HepG2 (cell line): ENCODE results near the gene STYXL1. TPM values are rescaled to one million over a fixed set of nuclear protein-coding genes. Genes with fewer than 3 reads are reported as not detected.
"Not testable (repeated sequence)": the region's sequence is repeated elsewhere in the genome, so short reads cannot be mapped to it uniquely, and the experiment has no call there.

Source experiments
- ATAC-seq: fragments of 200-7000 bp; cut with Tn5 transposase; 3 replicates; pipeline ENCODE4 v1.9.1; 2020; ENCODE audit warnings: mild to moderate bottlenecking, moderate library complexity
- BruUV-seq: library from RNA; stranded (reverse); fragments of 400-500 nt; replicated peaks from 2 replicates; lab custom pipeline; 2021; lab: Mats Ljungman, UMichigan
- CTCF ChIA-PET: fragments of 300-600 bp; formaldehyde crosslinking; extraction: SDS; loops from one replicate; lab custom pipeline; 2021; ENCODE audit warnings: low total read pairs, inconsistent platforms, low intra/inter-chr PET ratio; lab: Yijun Ruan, JAX
- POLR2A ChIA-PET: fragments of 350-600 bp; sonication (Branson Sonifier 250); formaldehyde crosslinking; loops from one replicate; lab custom pipeline; 2020; ENCODE audit warnings: antibody characterized with exemption, inconsistent platforms; lab: Yijun Ruan, JAX
- DNase-seq: peaks from one replicate; pipeline ENCODE4 v3.0.0-alpha.2; 2015; ENCODE audit warnings: low spot score
- FAIRE-seq: peaks from 3 replicates; lab custom pipeline; 2011; peaks lifted over from hg19 to GRCh38; lab: Jason Lieb, UNC
- H2AFZ ChIP-seq: one replicate; pipeline ENCODE4 v1.6.1; 2011; ENCODE audit warnings: low read length, inconsistent platforms
- H3K27ac ChIP-seq: fragments of 300-600 bp; 3 replicates; pipeline ENCODE4 v1.8.0; 2011; ENCODE audit warnings: mixed run types, mild to moderate bottlenecking, mixed read lengths, low read length, inconsistent platforms; ENCODE audit not compliant: insufficient read depth; ENCODE audit errors: extremely low read length
- H3K27me3 ChIP-seq, 2 experiments: fragments of 200-600 bp in 1 of 2; 2 replicates in 1 of 2; 3 replicates in 1 of 2; pipeline versions ENCODE4 v1.6.0 to v1.8.0; 2011; ENCODE audit warnings: low read length in 2 of 2, mild to moderate bottlenecking in 2 of 2, moderate library complexity in 2 of 2, inconsistent platforms in 1 of 2; ENCODE audit not compliant: insufficient read depth in 2 of 2, control insufficient read depth in 1 of 2
- H3K36me3 ChIP-seq, 2 experiments: fragments of 200-600 bp in 1 of 2; replicated peaks in 1 of 2; 2 replicates in 1 of 2; 3 replicates in 1 of 2; pipeline versions ENCODE4 v1.5.1 to v1.8.0; 2011; ENCODE audit warnings: low read length in 2 of 2, inconsistent platforms in 1 of 2; ENCODE audit not compliant: insufficient read depth in 2 of 2, control insufficient read depth in 1 of 2
- H3K4me1 ChIP-seq: 2 replicates; pipeline ENCODE4 v1.5.1; 2012; ENCODE audit warnings: low read length, inconsistent platforms; ENCODE audit not compliant: insufficient read depth
- H3K4me2 ChIP-seq: 2 replicates; pipeline ENCODE4 v1.6.0; 2011; ENCODE audit warnings: low read depth, low read length, inconsistent platforms
- H3K4me3 ChIP-seq, 3 experiments: fragments of 200-600 bp in 1 of 3; sonication (generic), shearing (Covaris generic) in 1 of 3; replicated peaks in 1 of 3; 2 replicates each; pipeline ENCODE4 v1.5.1; 2011 to 2016; ENCODE audit warnings: low read length in 3 of 3, inconsistent platforms in 2 of 3, low read depth in 2 of 3, mild to moderate bottlenecking in 2 of 3, control low read depth in 1 of 3, mixed read lengths in 1 of 3; ENCODE audit not compliant: insufficient read depth in 1 of 3
- H3K79me2 ChIP-seq: one replicate; pipeline ENCODE4 v1.6.1; 2011; ENCODE audit warnings: low read length, inconsistent platforms; ENCODE audit not compliant: insufficient read depth
- H3K9ac ChIP-seq: 2 replicates; pipeline ENCODE4 v1.6.0; 2011; ENCODE audit warnings: mild to moderate bottlenecking, low read depth, low read length, inconsistent platforms; ENCODE audit not compliant: insufficient read depth
- H3K9me3 ChIP-seq: 2 replicates; pipeline ENCODE4 v1.5.1; 2012; ENCODE audit warnings: mild to moderate bottlenecking, low read length
- H4K20me1 ChIP-seq: 2 replicates; pipeline ENCODE4 v1.6.0; 2011; ENCODE audit warnings: inconsistent platforms, mild to moderate bottlenecking, low read length, moderate library complexity; ENCODE audit not compliant: insufficient read depth
- CTCF ChIP-seq: sonication (generic); formaldehyde crosslinking; IDR thresholded peaks from 2 replicates; pipeline ENCODE4 v1.5.0; 2020; ENCODE audit warnings: mild to moderate bottlenecking, missing genetic modification reagents, moderate library complexity
- SIN3B ChIP-seq: fragments of 150-350 bp; IDR thresholded peaks from 2 replicates; pipeline ENCODE4 v1.6.1; 2014; ENCODE audit warnings: low read length
- STAG1 ChIP-seq: sonication (generic); formaldehyde crosslinking; IDR thresholded peaks from 2 replicates; pipeline ENCODE4 v1.4.0; 2020; ENCODE audit warnings: missing genetic modification reagents
- TP53 ChIP-seq: sonication (generic); formaldehyde crosslinking; conservative IDR thresholded peaks from 2 replicates; pipeline ENCODE4 v1.4.0; 2020; ENCODE audit warnings: missing genetic modification reagents
- USF2 ChIP-seq, 2 experiments: sonication (generic) in 1 of 2; formaldehyde crosslinking in 1 of 2; IDR thresholded peaks; 2 replicates each; pipeline versions ENCODE4 v1.5.1 to v1.6.1; 2011 to 2020; ENCODE audit warnings: borderline replicate concordance in 1 of 2, low read depth in 1 of 2, low read length in 1 of 2, mild to moderate bottlenecking in 1 of 2, missing genetic modification reagents in 1 of 2, moderate library complexity in 1 of 2
- ZBTB33 ChIP-seq: sonication (generic); formaldehyde crosslinking; IDR thresholded peaks from 2 replicates; pipeline ENCODE4 v1.4.0; 2020; ENCODE audit warnings: missing genetic modification reagents
- WGBS: methylation state at CpG from one replicate; pipeline ENCODE4 v1.1.6; 2017; ENCODE audit warnings: low lambda C conversion rate; 5-methylcytosine and 5-hydroxymethylcytosine counted together
- in situ Hi-C: cut with HindIII; loops from 2 replicates; pipeline ENCODE4 v1.10.0; 2017; ENCODE audit warnings: low pct_unique_long_range_greater_than_20kb; ENCODE audit not compliant: extremely low pct_ligation_motif_present
- intact Hi-C: fragments of 100-400 bp; cut with micrococcal nuclease; formaldehyde crosslinking; loops from one replicate; pipeline ENCODE4 v1.10.0; 2022; ENCODE audit not compliant: unreplicated experiment
- polyA plus RNA-seq, 8 experiments: library from polyadenylated mRNA; depleted of rRNA in 3 of 8; stranded (reverse) in 7 of 8; unstranded in 1 of 8; fragments of >200 nt; fragmentation: Illumina TruSeq in 4 of 8; extraction: Trizol in 4 of 8; gene quantifications; 2 replicates each; pipeline versions ENCODE4 v1.2.1 to v1.2.3, GENCODE V29; 2011 to 2016; ENCODE audit warnings: low read depth in 4 of 8, missing spikeins in 1 of 8, mixed read lengths in 1 of 8; ENCODE audit not compliant: insufficient read depth in 1 of 8
- total RNA-seq, 5 experiments: library from RNA; depleted of rRNA; stranded (reverse); fragments of >200 nt; fragmentation: Illumina TruSeq; extraction: Trizol; gene quantifications; 2 replicates each; pipeline ENCODE4 v1.2.3, GENCODE V29; 2016; ENCODE audit warnings: low read depth in 1 of 5

STYXL1 gene
- total and polyA plus RNA-seq, 2 of the 13 experiments (the other 11 are each of a cell fraction or from before 2014, with no cell fraction given), result 23.9 to 38.3 TPM

GRCh38 chr7:76029682-76030081 lies 18.1 kb downstream of the STYXL1 start:
- H3K4me3 ChIP-seq, FAIRE-seq, H3K79me2 ChIP-seq, H3K9me3 ChIP-seq, ATAC-seq, CTCF ChIA-PET, H3K4me2 ChIP-seq, H3K9ac ChIP-seq, H3K27me3 ChIP-seq, H3K4me1 ChIP-seq, in situ Hi-C loops, H4K20me1 ChIP-seq, H3K36me3 ChIP-seq, BruUV-seq, H3K27ac ChIP-seq, intact Hi-C loops: not testable (repeated sequence)
- WGBS, result 97% methylated on average over 7 of the region's 7 CpGs
- POLR2A ChIA-PET, result interaction anchor here (1.2 kb wide), 1 partner anchor 18 kb away, joined by 3 read pairs; the partner anchor contains the start of genes MDH2 and STYXL1
- TF ChIP-seq CTCF (CRISPR knock-in tag) (peak; percentile 41), STAG1 (CRISPR knock-in tag) (peak; percentile 25; the same call in 1 of the 2 replicates), ZBTB33 (CRISPR knock-in tag) (peak; percentile 92)
- TF ChIP-seq, all 625 proteins: peak for 3; not testable (repeated sequence) for 622
- H2AFZ ChIP-seq, DNase-seq: not testable (repeated sequence)

- CTCF ChIA-PET, result no interaction called here
- no peaks in the 10 kb centered on the region for H3K9me3 ChIP-seq
- peaks cover 1 to 22% of the 10 kb centered on the region in 2 experiments; a peak in 4 of 5 replicates for H3K36me3 ChIP-seq
- POLR2A ChIA-PET, result no interaction called here
- H3K9ac ChIP-seq, result no peak overlapping the region
- peaks cover 8% of the 10 kb centered on the region for H3K4me1 ChIP-seq
- H4K20me1 ChIP-seq, result no peaks in the 10 kb centered on the region
- no peak overlapping the region for H3K27ac ChIP-seq
- FAIRE-seq, result no peak
- DNase-seq, result no peak
- no peak overlapping the region for H3K4me3 ChIP-seq
- WGBS, result 86% methylated on average over 4 of the region's 4 CpGs
- no peaks in the 10 kb centered on the region for H3K27me3 ChIP-seq
- intact Hi-C loops (no loop called here), in situ Hi-C loops (no loop called here)
- no peak overlapping the region for H3K4me2 ChIP-seq
- BruUV-seq, result no TSS peak
- no peak for ATAC-seq
- H3K79me2 ChIP-seq, result no peaks in the 10 kb centered on the region
- H2AFZ ChIP-seq, result no peak overlapping the region
- TF ChIP-seq SIN3B (no peak), TP53 (CRISPR knock-in tag) (no peak), USF2 (IDR thresholded peaks at IDR 0.05; ENCODE audit: low read depth, low read length) (no peak), USF2 (CRISPR knock-in tag; IDR thresholded peaks at IDR 0.05; ENCODE audit: borderline replicate concordance) (no peak)
These were observed 24.8 kb downstream of the STYXL1 start for GRCh38 chr7:76023002-76023401.
